SIG-M5 treated with dmso at 0.1 percent for 504 hours (cell line): Measurements from ENCODE around the gene HMG20A.
"Not testable (repeated sequence)": the region's sequence is repeated elsewhere in the genome, so short reads cannot be mapped to it uniquely, and the experiment has no call there.

Source experiments
- DNase-seq: peaks from one replicate; lab custom pipeline; 2025; ENCODE audit not compliant: unreplicated experiment; lab: John Stamatoyannopoulos, UW

The HMG20A gene

DNA sequence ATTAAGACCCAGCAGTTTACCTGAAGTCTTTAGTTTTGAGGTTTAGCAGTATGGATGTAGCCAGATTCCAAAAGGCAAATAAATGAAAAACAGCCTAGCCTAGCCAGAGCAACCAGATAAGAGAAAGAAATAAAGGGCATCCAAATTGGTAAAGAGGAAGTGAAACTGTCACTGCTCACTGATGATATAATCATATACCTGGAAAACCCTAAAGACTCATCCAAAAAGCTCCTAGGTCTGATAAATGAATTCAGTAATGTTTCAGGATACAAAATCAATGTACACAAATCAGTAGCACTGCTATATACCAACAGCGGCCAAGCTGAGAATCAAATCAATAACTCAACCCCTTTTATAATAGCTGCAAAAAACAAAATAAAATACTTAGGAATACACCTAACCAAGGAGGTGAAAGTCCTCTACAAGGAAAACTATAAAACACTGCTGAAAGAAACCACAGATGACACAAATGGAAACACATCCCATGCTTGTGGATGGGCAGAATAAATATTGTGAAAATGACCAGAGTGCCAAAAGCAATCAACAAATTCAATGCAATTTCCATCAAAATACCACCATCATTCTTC, 14.4 kb upstream of the HMG20A start:
- not testable (repeated sequence) for DNase-seq

- no peak for DNase-seq
Measured at GRCh38 chr15:77406846-77407245, 13.8 kb upstream of the HMG20A start.

- DNase-seq, result peak; percentile 48
Measured at GRCh38 chr15:77409259-77410156, 11.2 kb upstream of the HMG20A start.

- not testable (repeated sequence) for DNase-seq
Measured at GRCh38 chr15:77410157-77410500, 10.6 kb upstream of the HMG20A start.

GRCh38 chr15:77410701-77411618, 9.7 kb upstream of the HMG20A start:
- DNase-seq, result no peak

DNA sequence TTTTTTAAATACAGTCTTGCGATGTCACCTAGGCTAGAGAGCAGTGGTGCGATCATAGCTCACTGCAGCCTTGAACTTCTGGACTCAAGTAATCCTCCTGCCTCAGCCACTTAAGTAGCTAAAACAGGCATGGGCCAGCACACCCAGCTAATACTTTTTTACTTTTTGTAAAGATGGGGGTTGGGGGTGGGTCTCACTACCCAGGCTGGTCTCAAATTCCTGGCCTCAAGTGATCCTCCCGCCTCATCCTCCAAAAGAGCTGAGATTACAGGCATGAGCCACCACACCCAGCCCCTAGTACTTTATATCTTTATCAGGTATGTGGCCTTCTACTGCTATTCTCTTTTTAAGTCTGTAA, 9.1 kb upstream of the HMG20A start:
- no peak for DNase-seq

GRCh38 chr15:77412972-77413698, 7.6 kb upstream of the HMG20A start:
- DNase-seq, result no peak

DNA sequence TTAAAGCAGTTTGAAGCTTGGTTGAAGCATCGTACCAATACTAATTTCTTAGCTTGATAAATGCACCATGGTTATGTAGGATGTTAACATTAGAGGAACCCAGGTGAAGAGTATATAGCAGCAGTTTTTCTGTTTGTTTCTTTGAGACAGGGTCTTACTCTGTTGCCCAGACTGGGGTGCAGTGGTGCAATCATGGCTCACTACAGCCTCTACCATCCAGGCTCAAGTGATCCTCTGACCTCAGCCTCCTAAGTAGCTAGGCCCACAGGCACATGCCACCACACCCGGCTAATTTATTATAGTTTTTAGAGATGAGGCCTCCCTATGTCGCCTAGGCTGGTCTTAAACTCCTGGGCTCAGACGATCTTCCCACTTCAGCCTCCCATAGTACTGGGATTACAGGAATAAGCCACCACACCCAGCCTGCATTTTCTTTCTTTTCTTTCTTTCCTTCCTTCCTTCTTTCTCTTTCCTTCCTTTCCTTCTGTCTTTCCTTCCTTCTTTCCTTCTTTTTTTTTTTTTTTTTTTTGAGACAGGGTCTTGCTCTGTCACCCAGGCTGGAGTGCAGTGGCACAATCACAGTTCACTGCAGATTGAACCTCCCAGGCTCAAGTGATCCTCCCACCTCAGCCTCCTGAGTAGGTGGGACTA, 6.9 kb upstream of the HMG20A start:
- no peak for DNase-seq

GRCh38 chr15:77414789-77415442, 5.8 kb upstream of the HMG20A start:
- no peak for DNase-seq

DNA sequence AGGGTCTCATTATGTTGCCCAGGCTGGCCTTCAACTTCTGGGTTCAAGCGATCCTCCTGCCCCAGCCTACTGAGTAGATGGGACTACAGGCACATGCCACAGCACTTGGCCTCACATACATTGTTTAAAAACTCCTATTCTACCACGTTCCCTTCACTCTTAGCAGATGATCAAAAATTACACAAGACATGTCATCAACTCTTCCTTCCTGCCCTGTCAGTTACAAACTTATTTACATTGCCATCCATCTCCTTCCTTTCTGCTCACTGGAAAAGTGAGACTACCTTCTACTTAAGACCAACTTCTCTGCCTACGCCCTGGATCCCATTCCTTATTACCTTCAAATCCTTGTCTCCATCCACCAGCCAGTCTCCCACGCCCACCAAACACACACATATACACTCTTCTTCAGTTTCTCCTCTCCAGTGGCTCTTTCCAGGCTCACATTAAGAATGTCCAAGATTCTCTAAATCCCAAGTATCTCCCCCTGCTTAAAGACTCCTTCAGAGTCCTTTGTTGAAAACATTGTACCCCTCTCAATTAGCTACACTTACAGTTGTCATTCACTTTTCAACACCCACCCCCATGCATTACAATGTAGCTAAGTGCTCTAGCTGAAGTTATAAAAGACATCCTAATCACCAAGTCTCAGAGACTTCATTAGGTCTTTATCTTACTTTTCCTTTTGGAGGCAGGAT, 5.1 kb upstream of the HMG20A start:
- DNase-seq, result peak; percentile 28

- no peak for DNase-seq
Measured at GRCh38 chr15:77416148-77416455, 4.6 kb upstream of the HMG20A start.

DNA sequence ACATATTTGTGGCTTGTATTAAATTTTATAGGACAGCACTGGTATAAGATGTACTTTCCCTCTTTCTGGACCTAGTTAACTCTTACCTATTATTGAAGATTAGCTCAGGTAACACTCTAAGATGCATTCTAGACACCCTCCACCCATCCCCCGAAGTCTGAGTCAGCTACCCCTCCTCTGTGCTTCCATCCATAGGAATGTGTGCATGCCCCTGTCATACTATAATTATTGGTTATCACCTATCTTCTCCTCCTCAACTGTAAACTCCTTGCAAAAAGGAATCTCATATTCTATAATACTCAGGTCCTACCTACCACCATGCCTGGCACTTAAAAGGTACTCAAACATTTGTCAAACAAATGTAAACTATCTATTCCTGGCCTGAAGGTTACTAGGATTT, 3.7 kb upstream of the HMG20A start:
- DNase-seq, result no peak

GRCh38 chr15:77417602-77418001, 3.1 kb upstream of the HMG20A start:
- no peak for DNase-seq

GRCh38 chr15:77418391-77418965, 2.2 kb upstream of the HMG20A start:
- DNase-seq, result no peak

GRCh38 chr15:77418966-77419835, 1.5 kb upstream of the HMG20A start:
- DNase-seq, result peak; percentile 22

- DNase-seq, result peak; percentile 94
Measured at GRCh38 chr15:77419836-77420609, 665 bp upstream of the HMG20A start, which contains the start of gene PEAK1. TSS of gene PEAK1 (minus strand) at chr15:77420104. CDS start at chr15:77181926, 238,178 bp downstream.

GRCh38 chr15:77421370-77421700, 647 bp downstream of the HMG20A start:
- DNase-seq, result no peak
